Lung (tissue), 12 donors: Measurements from ENCODE around the gene MAGI2. TPM values are rescaled to one million over a fixed set of nuclear protein-coding genes. Genes with fewer than 3 reads are reported as not detected.

Experiments
- ATAC-seq: fragments of 200-7000 bp; cut with Tn5 transposase; one replicate; pipeline ENCODE4 v1.9.1; 2020; ENCODE audit warnings: moderate number of reproducible peaks; ENCODE audit not compliant: insufficient read depth, low FRiP score
- DNase-seq, 3 donors: peaks; one replicate each; pipeline ENCODE4 v3.0.0-alpha.2; 2013 to 2017
- H3K27ac ChIP-seq, 2 donors: one replicate each; pipeline ENCODE4 v1.5.1; 2013; ENCODE audit warnings: mild to moderate bottlenecking in 2 of 2, moderate library complexity in 2 of 2, control low read depth in 1 of 2, inconsistent platforms in 1 of 2, low read depth in 1 of 2, low read length in 1 of 2
- H3K27me3 ChIP-seq, 3 donors: one replicate each; pipeline ENCODE4 v1.5.1; 2013; ENCODE audit warnings: low read length in 2 of 3; ENCODE audit not compliant: control insufficient read depth in 3 of 3, insufficient read depth in 3 of 3
- H3K36me3 ChIP-seq, 4 donors: one replicate each; pipeline ENCODE4 v1.5.1; 2013; ENCODE audit warnings: low read length in 4 of 4, mild to moderate bottlenecking in 1 of 4, moderate library complexity in 1 of 4; ENCODE audit not compliant: control insufficient read depth in 4 of 4, insufficient read depth in 4 of 4
- H3K4me1 ChIP-seq, 5 donors: one replicate each; pipeline ENCODE4 v1.5.1; 2013; ENCODE audit warnings: low read length in 5 of 5, mild to moderate bottlenecking in 2 of 5, moderate library complexity in 1 of 5; ENCODE audit not compliant: control insufficient read depth in 5 of 5, insufficient read depth in 5 of 5
- H3K4me3 ChIP-seq: one replicate; pipeline ENCODE4 v1.5.1; 2013; ENCODE audit warnings: mild to moderate bottlenecking, control low read depth, moderate library complexity
- H3K9ac ChIP-seq, 2 donors: one replicate each; pipeline ENCODE4 v1.5.1; 2013; ENCODE audit warnings: low read length in 2 of 2, control low read depth in 1 of 2; ENCODE audit not compliant: insufficient read depth in 1 of 2
- H3K9me3 ChIP-seq, 4 donors: one replicate each; pipeline ENCODE4 v1.5.1; 2013; ENCODE audit warnings: low read length in 3 of 4, mild to moderate bottlenecking in 1 of 4, moderate library complexity in 1 of 4; ENCODE audit not compliant: control insufficient read depth in 4 of 4, insufficient read depth in 3 of 4
- CTCF ChIP-seq: IDR thresholded peaks from 2 replicates; pipeline ENCODE4 v1.5.1; 2012; ENCODE audit warnings: mild to moderate bottlenecking; ENCODE audit errors: control extremely low read depth, extremely low read depth
- WGBS, 2 donors: extraction: QIAGEN DNeasy Blood & Tissue Kit; methylation state at CpG; one replicate each; pipeline ENCODE4 v1.1.7; 2013; 5-methylcytosine and 5-hydroxymethylcytosine counted together
- polyA plus RNA-seq, 2 donors: library from polyadenylated mRNA; stranded (reverse); fragments of 200-250 nt; gene quantifications; one replicate each; pipeline ENCODE4 v1.2.1, GENCODE V29; 2013
- total RNA-seq, 2 donors: library from RNA; depleted of rRNA in 1 of 2; stranded (reverse); fragments of >200 nt in 1 of 2; gene quantifications; one replicate each; pipeline ENCODE4 v1.2.1, GENCODE V29; 2014 to 2021
- donor health status: control.
- donor health status: control.
- donor health status: Bipolar disorder and iron deficiency.
- donor health status: healthy.
- donor health status: DM: yes; HTN: yes; CAD: no.

Gene MAGI2
- total and polyA plus RNA-seq, 4 donors, result 0.94 to 18.0 (median 5.3) TPM

GRCh38 chr7:78317371-78317770 lies 1136.1 kb downstream of the MAGI2 start:
- no peak for TF ChIP-seq CTCF
- Histone ChIP-seq H3K27me3 (no peaks in the 10 kb centered on the region), H3K36me3 (no peaks in the 10 kb centered on the region), H3K4me3 (no peak overlapping the region), H3K9ac (no peak overlapping the region), H3K4me1 (no peaks in the 10 kb centered on the region), H3K9me3 (no peaks in the 10 kb centered on the region), H3K27ac (no peak overlapping the region)
- DNase-seq (no peak), ATAC-seq (no peak)
- 85 to 95% methylated on average over 12 of the region's 12 CpGs for WGBS, 2 donors

- Histone ChIP-seq H3K9ac (no peak overlapping the region), H3K27ac (no peak overlapping the region), H3K9me3 (no peaks in the 10 kb centered on the region), H3K4me1 (no peaks in the 10 kb centered on the region), H3K27me3 (no peaks in the 10 kb centered on the region), H3K4me3 (no peak overlapping the region), H3K36me3 (no peaks in the 10 kb centered on the region)
- DNase-seq, result no peak
- no peak for ATAC-seq
- TF ChIP-seq CTCF, result no peak
These were observed 1137.4 kb downstream of the MAGI2 start for GRCh38 chr7:78316110-78316509.

GRCh38 chr7:78315119-78315518 lies 1138.3 kb downstream of the MAGI2 start:
- no peaks in the 10 kb centered on the region for H3K4me1 ChIP-seq
- H3K4me3 ChIP-seq, result no peak overlapping the region
- 81 to 87% methylated on average over 2 of the region's 2 CpGs for WGBS, 2 donors
- DNase-seq (no peak), ATAC-seq (no peak)
- H3K9me3 ChIP-seq, result no peaks in the 10 kb centered on the region
- no peak overlapping the region for H3K9ac ChIP-seq
- H3K27me3 ChIP-seq, result no peaks in the 10 kb centered on the region
- no peak for TF ChIP-seq CTCF
- no peak overlapping the region for H3K27ac ChIP-seq
- no peaks in the 10 kb centered on the region for H3K36me3 ChIP-seq

GRCh38 chr7:78311181-78311580 lies 1142.3 kb downstream of the MAGI2 start:
- Histone ChIP-seq H3K36me3 (no peaks in the 10 kb centered on the region), H3K9me3 (no peaks in the 10 kb centered on the region), H3K4me3 (no peak overlapping the region), H3K27me3 (no peaks in the 10 kb centered on the region), H3K9ac (no peak overlapping the region), H3K4me1 (no peaks in the 10 kb centered on the region), H3K27ac (no peak overlapping the region)
- no peak for ATAC-seq
- 53 to 84% methylated on average over 2 of the region's 2 CpGs for WGBS, 2 donors
- DNase-seq, result no peak
- no peak for TF ChIP-seq CTCF
